ENCODE data around the gene LOXL1.

DNA sequence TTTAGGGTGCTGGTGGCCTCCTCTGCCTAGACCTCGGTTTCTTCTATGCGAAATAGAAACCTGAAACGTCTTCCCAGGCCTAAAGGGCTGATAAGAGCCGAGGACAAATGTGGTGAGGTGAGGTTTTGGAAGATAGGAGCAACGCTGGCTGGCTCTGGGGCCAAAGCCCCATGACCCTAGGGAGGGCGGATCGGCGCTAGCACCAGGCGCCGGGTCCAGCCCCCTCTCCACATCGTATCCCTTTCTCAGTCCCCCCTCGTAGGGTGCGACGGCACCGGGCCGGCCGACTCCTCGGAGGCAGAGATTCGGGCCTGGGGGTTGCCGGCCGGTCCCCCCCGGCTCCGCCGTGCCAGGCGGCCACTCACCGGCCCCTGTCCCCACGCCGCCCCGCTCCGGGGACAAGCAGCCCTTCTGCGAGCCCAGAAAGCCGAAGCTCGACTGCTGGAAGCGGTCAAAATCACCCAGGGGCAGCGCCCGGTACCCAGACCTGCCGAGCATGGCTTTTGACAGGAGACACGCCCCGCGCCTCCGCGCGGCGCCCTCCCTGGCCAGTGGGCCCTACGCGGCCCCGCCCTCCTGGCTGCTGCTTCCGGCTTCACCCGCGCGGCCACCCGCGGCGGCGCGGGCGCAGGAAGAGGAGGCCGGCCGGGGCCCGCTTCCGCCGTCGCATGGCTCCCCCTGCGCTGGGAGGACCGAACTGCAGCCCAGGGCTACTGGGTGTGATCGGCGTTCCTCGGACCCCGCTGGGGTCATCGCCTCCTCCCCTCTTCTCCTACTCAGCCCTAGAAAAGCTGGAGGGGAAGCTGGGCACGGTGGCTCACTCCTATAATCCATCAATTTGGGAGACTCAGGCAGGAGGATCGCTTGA is 65.7 kb downstream of the LOXL1 start, which contains the start of gene STOML1:
- no peak for TF ChIP-seq POLR2A (IDR thresholded peaks at IDR 0.05)
- TF ChIP-seq, protein P1, sequence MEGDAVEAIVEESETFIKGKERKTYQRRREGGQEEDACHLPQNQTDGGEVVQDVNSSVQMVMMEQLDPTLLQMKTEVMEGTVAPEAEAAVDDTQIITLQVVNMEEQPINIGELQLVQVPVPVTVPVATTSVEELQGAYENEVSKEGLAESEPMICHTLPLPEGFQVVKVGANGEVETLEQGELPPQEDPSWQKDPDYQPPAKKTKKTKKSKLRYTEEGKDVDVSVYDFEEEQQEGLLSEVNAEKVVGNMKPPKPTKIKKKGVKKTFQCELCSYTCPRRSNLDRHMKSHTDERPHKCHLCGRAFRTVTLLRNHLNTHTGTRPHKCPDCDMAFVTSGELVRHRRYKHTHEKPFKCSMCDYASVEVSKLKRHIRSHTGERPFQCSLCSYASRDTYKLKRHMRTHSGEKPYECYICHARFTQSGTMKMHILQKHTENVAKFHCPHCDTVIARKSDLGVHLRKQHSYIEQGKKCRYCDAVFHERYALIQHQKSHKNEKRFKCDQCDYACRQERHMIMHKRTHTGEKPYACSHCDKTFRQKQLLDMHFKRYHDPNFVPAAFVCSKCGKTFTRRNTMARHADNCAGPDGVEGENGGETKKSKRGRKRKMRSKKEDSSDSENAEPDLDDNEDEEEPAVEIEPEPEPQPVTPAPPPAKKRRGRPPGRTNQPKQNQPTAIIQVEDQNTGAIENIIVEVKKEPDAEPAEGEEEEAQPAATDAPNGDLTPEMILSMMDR (IDR thresholded peaks at IDR 0.05) = peak; percentile 31 to 94 (median 62)

Measured in breast epithelium (tissue), 3 donors.